Astrocyte of the spinal cord (primary cell): ENCODE measurements around the gene RAPGEF2.

ENCODE experiments used
- DNase-seq: peaks from one replicate; pipeline ENCODE4 v3.0.0; 2011; ENCODE audit warnings: low read depth, low spot score
- H3K4me3 ChIP-seq: 2 replicates; pipeline ENCODE4 v1.5.1; 2011; ENCODE audit warnings: low read depth, mild to moderate bottlenecking, low read length, moderate library complexity
- in situ Hi-C: cut with HindIII; loops from 2 replicates; pipeline ENCODE4 v1.10.0; 2017; ENCODE audit warnings: low sequenced_read_pairs
- TF ChIP-seq, protein P1 (sequence below): IDR thresholded peaks from 2 replicates; pipeline ENCODE4 v1.5.1; 2012; ENCODE audit warnings: low read depth, mild to moderate bottlenecking, low read length, inconsistent platforms

RAPGEF2 gene

DNA sequence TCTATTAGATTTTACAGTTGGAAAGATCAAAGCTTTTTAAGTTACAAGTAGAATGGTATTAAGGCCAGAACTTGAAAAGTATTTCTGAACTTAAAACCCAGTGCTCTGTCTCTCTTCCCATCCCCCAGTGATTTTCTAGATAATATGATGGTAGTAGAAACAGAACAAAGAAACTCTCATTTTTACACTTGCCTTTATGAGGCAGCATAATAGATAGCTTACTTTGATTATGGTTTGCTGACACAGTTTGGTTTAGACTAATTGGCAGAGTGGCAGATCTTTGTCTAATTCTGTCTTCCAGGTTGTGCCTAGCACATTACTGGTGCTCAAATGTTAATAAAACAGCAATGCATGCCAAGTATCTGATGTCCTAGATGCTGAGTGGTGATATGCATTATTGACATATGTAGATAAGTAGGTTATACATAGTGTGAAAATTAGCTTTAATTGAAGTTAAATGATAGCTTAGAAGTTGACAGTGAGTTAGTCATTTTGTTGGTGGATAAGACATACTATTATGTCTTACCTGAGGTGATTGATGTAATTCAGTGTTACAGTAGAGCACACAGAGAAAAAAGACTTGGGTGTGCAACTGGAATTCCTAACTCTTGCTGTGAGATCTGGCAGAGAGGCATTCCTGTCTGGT is 4.3 kb upstream of the RAPGEF2 start:
- in situ Hi-C loops: no loop called here
- DNase-seq: no peak
- TF ChIP-seq, protein P1, sequence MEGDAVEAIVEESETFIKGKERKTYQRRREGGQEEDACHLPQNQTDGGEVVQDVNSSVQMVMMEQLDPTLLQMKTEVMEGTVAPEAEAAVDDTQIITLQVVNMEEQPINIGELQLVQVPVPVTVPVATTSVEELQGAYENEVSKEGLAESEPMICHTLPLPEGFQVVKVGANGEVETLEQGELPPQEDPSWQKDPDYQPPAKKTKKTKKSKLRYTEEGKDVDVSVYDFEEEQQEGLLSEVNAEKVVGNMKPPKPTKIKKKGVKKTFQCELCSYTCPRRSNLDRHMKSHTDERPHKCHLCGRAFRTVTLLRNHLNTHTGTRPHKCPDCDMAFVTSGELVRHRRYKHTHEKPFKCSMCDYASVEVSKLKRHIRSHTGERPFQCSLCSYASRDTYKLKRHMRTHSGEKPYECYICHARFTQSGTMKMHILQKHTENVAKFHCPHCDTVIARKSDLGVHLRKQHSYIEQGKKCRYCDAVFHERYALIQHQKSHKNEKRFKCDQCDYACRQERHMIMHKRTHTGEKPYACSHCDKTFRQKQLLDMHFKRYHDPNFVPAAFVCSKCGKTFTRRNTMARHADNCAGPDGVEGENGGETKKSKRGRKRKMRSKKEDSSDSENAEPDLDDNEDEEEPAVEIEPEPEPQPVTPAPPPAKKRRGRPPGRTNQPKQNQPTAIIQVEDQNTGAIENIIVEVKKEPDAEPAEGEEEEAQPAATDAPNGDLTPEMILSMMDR: no peak
- no peak overlapping the region for H3K4me3 ChIP-seq

DNA sequence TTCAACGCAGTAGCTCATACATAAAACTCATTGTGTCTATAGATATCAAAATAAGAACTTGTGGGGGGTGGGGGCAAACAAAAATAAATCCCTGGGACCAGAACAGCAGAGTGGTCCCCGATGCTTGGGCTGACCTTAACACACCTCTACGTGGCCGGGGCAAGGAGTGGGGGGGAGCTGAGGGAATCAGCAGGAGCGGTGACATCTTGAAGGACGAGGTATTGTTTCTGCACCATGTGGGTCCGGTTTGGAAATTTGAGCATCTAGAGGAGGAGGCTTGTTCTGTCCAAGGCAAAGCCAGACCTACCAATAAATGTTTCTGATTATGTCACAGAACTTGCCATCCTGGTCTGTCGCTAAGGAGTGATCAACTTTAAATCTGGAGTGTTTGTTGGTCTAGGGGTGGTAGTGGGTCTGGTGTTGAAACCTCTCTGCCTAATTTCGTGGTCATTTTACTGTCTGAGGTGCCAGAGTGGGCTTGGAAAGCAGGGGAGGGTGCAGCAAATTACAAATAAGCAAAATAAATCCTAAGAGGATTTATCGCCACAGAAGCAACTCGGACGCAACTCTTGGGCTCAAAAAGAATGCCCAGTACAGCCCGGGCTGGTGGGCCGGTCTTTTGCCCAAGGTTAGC is 774 bp upstream of the RAPGEF2 start:
- in situ Hi-C loops: no loop called here
- TF ChIP-seq, protein P1: no peak
- H3K4me3 ChIP-seq: peak overlapping the region; percentile 71
- no peak for DNase-seq

DNA sequence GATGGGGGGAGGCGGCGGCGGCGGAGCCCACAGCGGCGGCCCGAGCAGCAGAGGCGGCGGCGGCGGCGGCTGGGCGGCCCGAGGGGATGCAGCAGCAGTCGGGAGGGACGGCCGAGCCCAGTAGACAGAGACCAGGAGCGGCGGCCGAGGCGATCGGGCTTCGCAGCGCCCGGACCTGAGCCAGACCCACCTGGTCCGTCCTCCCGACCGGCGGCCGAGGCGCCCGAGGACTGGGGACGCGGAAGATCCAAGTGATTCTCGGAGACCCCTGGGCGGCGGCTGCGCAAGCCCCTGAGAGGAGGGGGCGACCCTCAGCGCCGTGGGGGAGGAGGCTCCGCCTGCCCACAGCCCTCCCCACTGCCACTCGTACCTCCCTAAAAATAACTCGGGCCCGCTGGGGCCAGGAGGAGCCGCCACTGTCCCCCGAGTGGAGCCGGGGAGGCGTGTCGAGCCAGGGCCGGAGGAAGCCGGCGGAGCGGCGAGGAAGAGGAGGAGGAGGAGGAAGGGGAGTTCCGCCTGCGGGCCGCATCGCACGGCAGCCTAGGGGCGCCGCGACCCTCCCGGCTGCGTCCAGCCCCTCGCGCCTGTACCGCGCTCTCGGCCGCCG is 608 bp downstream of the RAPGEF2 start:
- TF ChIP-seq, protein P1: no peak

DNA sequence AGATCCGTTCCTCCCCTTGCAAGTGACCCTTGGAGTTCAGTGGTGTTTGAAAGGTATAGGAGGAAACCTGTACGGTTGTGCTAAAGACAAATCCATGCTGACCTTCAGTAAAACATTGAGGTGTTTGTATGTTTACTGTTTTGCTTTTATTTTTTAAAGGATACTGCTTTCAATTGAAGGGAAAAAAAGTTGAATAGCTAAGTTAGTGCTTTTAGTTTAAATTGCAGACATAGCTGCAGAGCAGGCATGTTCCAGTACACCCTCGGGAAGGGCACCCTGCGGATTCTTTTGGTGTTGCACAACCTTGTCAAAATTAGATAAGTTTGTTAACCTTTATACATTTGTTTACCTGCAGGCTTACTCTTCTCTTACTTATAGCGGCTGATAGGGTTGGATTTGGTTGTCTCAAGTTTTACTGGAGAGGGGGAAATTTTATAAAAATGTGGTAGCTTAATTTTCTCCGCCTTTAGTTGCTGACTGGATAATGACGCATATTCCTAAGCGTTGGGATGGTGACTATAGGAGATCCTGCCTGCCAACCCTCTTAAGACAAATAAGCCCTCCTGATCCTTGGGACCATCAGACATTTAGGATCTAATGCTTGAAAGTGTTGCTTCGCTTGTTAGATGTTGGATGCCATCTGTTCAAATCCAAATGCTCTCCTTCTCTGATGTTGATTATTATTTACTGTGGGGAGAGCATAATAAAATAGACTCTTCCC is 2.0 kb downstream of the RAPGEF2 start:
- H3K4me3 ChIP-seq: peak overlapping the region; percentile 71
- peak; percentile 72 for DNase-seq
- TF ChIP-seq, protein P1: no peak
- in situ Hi-C loops: no loop called here

More for the DNA sequence above, 608 bp downstream of the RAPGEF2 start:
- H3K4me3 ChIP-seq: peak overlapping the region; percentile 71
- in situ Hi-C loops: no loop called here
- peak; percentile 37 for DNase-seq

DNA sequence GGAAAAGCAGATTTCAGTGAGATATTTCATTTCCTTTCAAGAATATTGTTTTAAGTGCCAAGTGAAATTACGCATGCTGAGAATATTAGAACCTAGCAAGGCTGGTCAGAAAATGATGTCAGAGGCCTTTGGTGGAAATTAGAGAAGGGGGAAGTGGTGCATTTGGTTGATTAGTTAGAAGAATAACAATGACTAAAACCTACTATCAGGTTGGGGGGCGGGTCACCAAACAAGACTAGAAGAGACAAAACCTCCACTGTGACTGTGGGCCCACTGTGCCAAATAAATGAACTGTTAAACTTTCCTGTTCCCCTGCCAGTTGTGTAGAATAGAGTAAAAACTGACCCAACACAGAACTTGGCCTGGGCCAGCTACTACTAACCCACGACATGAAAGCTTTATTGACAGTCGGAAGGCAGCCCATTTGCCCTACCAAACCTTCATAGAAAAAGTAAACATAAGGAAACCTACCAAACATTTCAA is 2.9 kb downstream of the RAPGEF2 start:
- TF ChIP-seq, protein P1: no peak
- peak overlapping the region; percentile 71 for H3K4me3 ChIP-seq
- in situ Hi-C loops: no loop called here
- DNase-seq: peak; percentile 88

DNA sequence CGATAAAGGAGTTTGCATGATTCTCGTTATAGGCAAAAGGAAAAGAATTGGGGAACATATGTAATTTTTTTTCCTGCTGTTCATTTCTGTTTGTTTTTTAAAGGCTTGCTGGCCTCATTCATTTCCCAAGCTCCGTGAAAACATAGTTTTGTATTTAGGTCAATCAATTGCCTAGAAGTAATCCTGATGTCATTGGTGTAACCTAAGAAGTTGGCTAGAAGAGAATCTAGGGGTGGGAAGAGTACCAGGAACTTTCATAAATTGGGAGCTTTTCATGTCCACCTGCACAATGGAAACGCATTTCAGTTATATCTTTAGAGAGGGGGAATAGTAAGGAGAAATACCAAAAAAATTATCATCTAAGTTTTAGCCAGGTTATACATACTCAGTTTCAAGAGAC is 3.8 kb downstream of the RAPGEF2 start:
- TF ChIP-seq, protein P1: no peak
- DNase-seq: peak; percentile 33
- in situ Hi-C loops: no loop called here
- no peak overlapping the region for H3K4me3 ChIP-seq
